ENCODE measurements around the gene NR4A3. TPM values are rescaled to one million over a fixed set of nuclear protein-coding genes. Genes with fewer than 3 reads are reported as not detected.

NR4A3 gene
- total RNA-seq, 1 experiment from 2014 or later, result 0.24 TPM

GRCh38 chr9:99851500-99851822 is 29.8 kb downstream of the NR4A3 start:
- Histone ChIP-seq H4K5ac (ENCODE audit: insufficient read length, low read depth, low read length) (no peak overlapping the region), H4K8ac (replicated peaks; ENCODE audit: insufficient read length, low read depth, low read length) (no peak overlapping the region), H4K20me1 (ENCODE audit: control insufficient read depth, insufficient read depth, insufficient read length) (no peaks in the 10 kb centered on the region), H3K9me3 (ENCODE audit: control insufficient read depth, low read depth, low read length) (no peaks in the 10 kb centered on the region), H3K18ac (ENCODE audit: insufficient read length, low read depth, low read length) (no peak overlapping the region), H2AK5ac (ENCODE audit: insufficient read length, low read length) (no peak overlapping the region), H2BK12ac (ENCODE audit: insufficient read length, low read depth, low read length) (no peak overlapping the region), H3K4ac (ENCODE audit: low read depth, low read length) (no peak overlapping the region), H2BK5ac (ENCODE audit: insufficient read length, low read length) (no peak overlapping the region), H3K23me2 (ENCODE audit: insufficient read length, low read depth, low read length, poor library complexity, severe bottlenecking) (no peaks in the 10 kb centered on the region), H2BK15ac (ENCODE audit: low read depth, low read length) (no peak overlapping the region), H3K27me3 (ENCODE audit: insufficient read depth, low read length) (no peaks in the 10 kb centered on the region), H3K56ac (ENCODE audit: insufficient read length, low read depth, low read length) (no peak overlapping the region), H3K9ac (ENCODE audit: extremely low read depth, insufficient read length, low read length) (no peak overlapping the region), H3K4me1 (ENCODE audit: insufficient read depth, low read length) (no peaks in the 10 kb centered on the region; the same call in 1 of the 2 replicates), H3K79me2 (ENCODE audit: insufficient read depth, low read length) (no peaks in the 10 kb centered on the region), H3K23ac (ENCODE audit: insufficient read length, low read depth, low read length) (no peak overlapping the region), H3K4me2 (ENCODE audit: insufficient read depth, insufficient read length, low read length) (no peak overlapping the region), H3K14ac (ENCODE audit: insufficient read depth, low read length) (no peak overlapping the region), H2BK120ac (ENCODE audit: low read depth, low read length, poor library complexity, severe bottlenecking) (no peak overlapping the region), H4K91ac (ENCODE audit: insufficient read length, low read depth, low read length) (no peak overlapping the region), H3K79me1 (ENCODE audit: insufficient read depth, low read depth, low read length, poor library complexity, severe bottlenecking) (no peaks in the 10 kb centered on the region), H3T11ph (ENCODE audit: low read length) (no peak overlapping the region), H2AFZ (ENCODE audit: low read length) (no peak overlapping the region), H3K27ac (ENCODE audit: insufficient read length, low read depth, low read length) (no peak overlapping the region), H2BK20ac (ENCODE audit: low read depth, low read length, poor library complexity, severe bottlenecking) (no peak overlapping the region)
- no peak overlapping the region for H3K4me3 Mint-ChIP-seq
- no peak overlapping the region for H3K27ac Mint-ChIP-seq
- peaks cover 0 to 2% of the 10 kb centered on the region in 2 experiments; a peak in 3 of 5 replicates for H3K9me3 Mint-ChIP-seq
- no peak for TF ChIP-seq CTCF (conservative IDR thresholded peaks at IDR 0.05)
- no peaks in the 10 kb centered on the region; a peak in 1 of 7 replicates for H3K36me3 Mint-ChIP-seq (ENCODE audit: insufficient read depth in 1 of 3, low read depth in 3 of 3)
- DNase-seq, result no peak
- WGBS (ENCODE audit: extremely low coverage, insufficient read length, low lambda C conversion rate), result no CpG with 5 or more reads among the region's 2 CpGs
- H3K27me3 Mint-ChIP-seq (ENCODE audit: low read depth), result 0 out of 2 replicates have a peak, but pooled peaks cover 3% of the 10 kb centered on the region
- peaks cover 0 to 13% of the 10 kb centered on the region in 2 experiments; a peak in 3 of 4 replicates for H3K4me1 Mint-ChIP-seq

Measured in H9 (cell line).